Body of pancreas (tissue), 4 donors: Measurements from ENCODE around the gene RALB.

Source experiments
- CTCF ChIP-seq, 7 experiments: fragments of 450-650 bp in 4 of 7; fragments of 200-600 bp in 3 of 7; sonication (generic) in 3 of 7; IDR thresholded peaks; one replicate each; pipeline ENCODE4 v1.5.1; 2016 to 2019; ENCODE audit warnings: antibody characterized with exemption in 7 of 7
- POLR2A ChIP-seq, 3 donors: fragments of 450-650 bp; IDR thresholded peaks; one replicate each; pipeline ENCODE4 v1.6.1; 2016; ENCODE audit warnings: antibody characterized with exemption in 3 of 3, mild to moderate bottlenecking in 2 of 3

- no peak for TF ChIP-seq CTCF (IDR thresholded peaks at IDR 0.05)
- no peak for TF ChIP-seq POLR2A (IDR thresholded peaks at IDR 0.05)
Observed at GRCh38 chr2:120236316-120236715, 16.3 kb upstream of the RALB start.
